CD14-positive monocyte (primary cell): ENCODE measurements around the gene LETMD1. TPM values are rescaled to one million over a fixed set of nuclear protein-coding genes. Genes with fewer than 3 reads are reported as not detected.
A peak's percentile ranks its signal among the peaks of the same experiment; 100 is the strongest.

Source experiments
- DNase-seq, 3 donors: peaks; one replicate each; pipeline ENCODE4 v3.0.0-alpha.2; 2011 to 2022
- H2AFZ ChIP-seq: 2 replicates; pipeline ENCODE4 v1.6.0; 2012; ENCODE audit warnings: mild to moderate bottlenecking, low read depth, low read length, inconsistent platforms; ENCODE audit not compliant: insufficient read depth, poor library complexity, severe bottlenecking
- H3K27ac ChIP-seq, 2 donors: 1 replicate in 1 of 2; 2 replicates in 1 of 2; pipeline ENCODE4 v1.5.1; 2012 to 2013; ENCODE audit warnings: low read length in 2 of 2, control low read depth in 1 of 2, inconsistent platforms in 1 of 2, low read depth in 1 of 2, mild to moderate bottlenecking in 1 of 2
- H3K27me3 ChIP-seq, 2 donors: one replicate each; pipeline versions ENCODE4 v1.6.0 to v1.6.1; 2011 to 2013; ENCODE audit warnings: low read length in 2 of 2; ENCODE audit not compliant: control insufficient read depth in 2 of 2, insufficient read depth in 2 of 2
- H3K36me3 ChIP-seq, 2 donors: replicated peaks in 1 of 2; 1 replicate in 1 of 2; 2 replicates in 1 of 2; pipeline versions ENCODE4 v1.5.1 to v1.6.1; 2012 to 2013; ENCODE audit warnings: low read length in 2 of 2, control low read depth in 1 of 2, inconsistent platforms in 1 of 2, mild to moderate bottlenecking in 1 of 2; ENCODE audit not compliant: insufficient read depth in 2 of 2, control insufficient read depth in 1 of 2
- H3K4me1 ChIP-seq, 2 donors: 1 replicate in 1 of 2; 2 replicates in 1 of 2; pipeline versions ENCODE4 v1.5.1 to v1.6.1; 2012 to 2013; ENCODE audit warnings: low read length in 2 of 2, control low read depth in 1 of 2, inconsistent platforms in 1 of 2, mild to moderate bottlenecking in 1 of 2, moderate library complexity in 1 of 2; ENCODE audit not compliant: insufficient read depth in 2 of 2, control insufficient read depth in 1 of 2
- H3K4me2 ChIP-seq: replicated peaks from 2 replicates; pipeline ENCODE3; 2012; ENCODE audit warnings: low read length, moderate library complexity, mild to moderate bottlenecking; ENCODE audit not compliant: poor library complexity, severe bottlenecking; ENCODE audit errors: extremely low read depth
- H3K4me3 ChIP-seq, 3 experiments: fragments of 200-600 bp in 1 of 3; sonication (generic) in 1 of 3; replicated peaks in 1 of 3; 1 replicate in 2 of 3; 2 replicates in 1 of 3; pipeline ENCODE4 v1.5.1; 2011 to 2013; ENCODE audit warnings: low read length in 3 of 3, mild to moderate bottlenecking in 3 of 3, control low read depth in 2 of 3, low read depth in 2 of 3, inconsistent platforms in 1 of 3, moderate library complexity in 1 of 3
- H3K79me2 ChIP-seq: 2 replicates; pipeline ENCODE4 v1.6.0; 2012; ENCODE audit warnings: mild to moderate bottlenecking, control low read depth, inconsistent platforms, low read length, moderate library complexity; ENCODE audit not compliant: insufficient read depth
- H3K9ac ChIP-seq: 2 replicates; pipeline ENCODE4 v1.6.0; 2017; ENCODE audit warnings: low read length, mild to moderate bottlenecking; ENCODE audit not compliant: insufficient read depth, poor library complexity, severe bottlenecking
- H3K9me3 ChIP-seq, 2 donors: replicated peaks in 1 of 2; 1 replicate in 1 of 2; 2 replicates in 1 of 2; pipeline versions ENCODE4 v1.5.1 to v1.6.1; 2012 to 2013; ENCODE audit warnings: low read length in 2 of 2, control low read depth in 1 of 2; ENCODE audit not compliant: control insufficient read depth in 1 of 2, insufficient read depth in 1 of 2
- H4K20me1 ChIP-seq: 2 replicates; pipeline ENCODE4 v1.6.0; 2012; ENCODE audit warnings: mild to moderate bottlenecking, low read length, control low read depth, moderate library complexity; ENCODE audit not compliant: insufficient read depth
- H3K27ac Mint-ChIP-seq, 7 donors: one replicate each; pipeline ENCODE4 v1.8.0; 2020; ENCODE audit warnings: mild to moderate bottlenecking in 7 of 7, mixed read lengths in 7 of 7, moderate library complexity in 6 of 7, inconsistent platforms in 2 of 7
- H3K27me3 Mint-ChIP-seq, 3 donors: one replicate each; pipeline ENCODE4 v1.8.0; 2021 to 2022; ENCODE audit warnings: low read depth in 3 of 3, mild to moderate bottlenecking in 3 of 3, mixed read lengths in 3 of 3, moderate library complexity in 3 of 3, inconsistent platforms in 1 of 3
- H3K36me3 Mint-ChIP-seq, 2 donors: one replicate each; pipeline ENCODE4 v1.8.0; 2020; ENCODE audit warnings: mixed read lengths in 2 of 2, inconsistent platforms in 1 of 2, mild to moderate bottlenecking in 1 of 2
- H3K4me1 Mint-ChIP-seq: one replicate; pipeline ENCODE4 v1.8.0; 2020; ENCODE audit warnings: mild to moderate bottlenecking, mixed read lengths
- H3K4me3 Mint-ChIP-seq, 2 donors: one replicate each; pipeline ENCODE4 v1.8.0; 2020; ENCODE audit warnings: mild to moderate bottlenecking in 2 of 2, mixed read lengths in 2 of 2, moderate library complexity in 1 of 2
- H3K9me3 Mint-ChIP-seq, 7 donors: one replicate each; pipeline ENCODE4 v1.8.0; 2020 to 2022; ENCODE audit warnings: mixed read lengths in 7 of 7, mild to moderate bottlenecking in 6 of 7, moderate library complexity in 6 of 7, inconsistent platforms in 2 of 7
- WGBS: methylation state at CpG from one replicate; pipeline ENCODE4 v1.1.5; 2013; ENCODE audit warnings: missing lambda C conversion rate; ENCODE audit not compliant: insufficient coverage; 5-methylcytosine and 5-hydroxymethylcytosine counted together
- intact Hi-C, 2 donors: fragments of 100-400 bp; cut with micrococcal nuclease; formaldehyde crosslinking; loops; one replicate each; pipeline versions ENCODE4 v1.15.0 to v1.15.1; 2023
- polyA plus RNA-seq, 3 donors: library from polyadenylated mRNA; depleted of rRNA in 1 of 3; unstranded in 2 of 3; stranded (reverse) in 1 of 3; fragments of 300-500 nt in 2 of 3; fragments of >200 nt in 1 of 3; fragmentation: Illumina TruSeq in 2 of 3; gene quantifications; 1 replicate in 2 of 3; 2 replicates in 1 of 3; pipeline ENCODE4 v1.2.3, GENCODE V29; 2012 to 2021
- TF ChIP-seq, protein P1 (sequence below): fragments of 200-600 bp; IDR thresholded peaks from one replicate; pipeline ENCODE4 v1.8.0; 2022; ENCODE audit warnings: antibody characterized with exemption, mild to moderate bottlenecking

Gene LETMD1
- polyA plus RNA-seq, 3 donors = 13.2 to 95.6 (median 16.8) TPM

DNA sequence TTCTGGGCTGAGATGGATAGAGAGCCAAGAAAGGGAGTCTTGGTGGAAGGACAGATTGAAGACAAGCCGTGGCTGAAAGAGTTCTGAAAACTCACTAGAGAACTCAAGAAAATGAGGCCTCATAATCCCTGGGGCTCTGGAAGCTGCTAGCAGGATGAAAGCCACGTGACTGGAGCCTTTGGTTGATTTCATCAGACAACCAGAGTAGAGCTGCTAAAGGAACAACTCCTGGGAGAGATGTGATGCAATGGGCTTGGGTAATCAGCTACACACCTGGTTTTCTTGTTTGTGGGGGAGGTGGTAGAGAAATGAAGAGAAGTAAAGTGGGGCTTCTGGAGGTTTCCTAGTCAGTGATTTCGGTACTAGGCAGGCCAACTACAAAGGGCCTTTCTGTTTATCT, 21.9 kb downstream of the LETMD1 start:
- WGBS = 44% methylated on average over 2 of the region's 3 CpGs
- Histone ChIP-seq H3K27me3 (no peaks in the 10 kb centered on the region), H3K27ac (no peak overlapping the region), H3K9me3 (no peaks in the 10 kb centered on the region), H3K4me1 (no peaks in the 10 kb centered on the region), H3K4me2 (no peak overlapping the region), H4K20me1 (no peaks in the 10 kb centered on the region), H3K9ac (no peak overlapping the region), H3K4me3 (no peak overlapping the region), H2AFZ (no peak overlapping the region), H3K79me2 (no peaks in the 10 kb centered on the region), H3K36me3 (peaks cover 50 to 80% of the 10 kb centered on the region in 2 donors)
- intact Hi-C loops = no loop called here
- Mint-ChIP-seq H3K36me3 (peaks cover 64 to 78% of the 10 kb centered on the region in 2 donors), H3K27ac (peak overlapping the region in 1 of 7 donors; percentile 49), H3K27me3 (peaks cover 0 to 2% (median 0%) of the 10 kb centered on the region in 3 donors), H3K4me1 (peaks cover 5% of the 10 kb centered on the region), H3K9me3 (no peaks in the 10 kb centered on the region), H3K4me3 (no peak overlapping the region)
- TF ChIP-seq, protein P1, sequence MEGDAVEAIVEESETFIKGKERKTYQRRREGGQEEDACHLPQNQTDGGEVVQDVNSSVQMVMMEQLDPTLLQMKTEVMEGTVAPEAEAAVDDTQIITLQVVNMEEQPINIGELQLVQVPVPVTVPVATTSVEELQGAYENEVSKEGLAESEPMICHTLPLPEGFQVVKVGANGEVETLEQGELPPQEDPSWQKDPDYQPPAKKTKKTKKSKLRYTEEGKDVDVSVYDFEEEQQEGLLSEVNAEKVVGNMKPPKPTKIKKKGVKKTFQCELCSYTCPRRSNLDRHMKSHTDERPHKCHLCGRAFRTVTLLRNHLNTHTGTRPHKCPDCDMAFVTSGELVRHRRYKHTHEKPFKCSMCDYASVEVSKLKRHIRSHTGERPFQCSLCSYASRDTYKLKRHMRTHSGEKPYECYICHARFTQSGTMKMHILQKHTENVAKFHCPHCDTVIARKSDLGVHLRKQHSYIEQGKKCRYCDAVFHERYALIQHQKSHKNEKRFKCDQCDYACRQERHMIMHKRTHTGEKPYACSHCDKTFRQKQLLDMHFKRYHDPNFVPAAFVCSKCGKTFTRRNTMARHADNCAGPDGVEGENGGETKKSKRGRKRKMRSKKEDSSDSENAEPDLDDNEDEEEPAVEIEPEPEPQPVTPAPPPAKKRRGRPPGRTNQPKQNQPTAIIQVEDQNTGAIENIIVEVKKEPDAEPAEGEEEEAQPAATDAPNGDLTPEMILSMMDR = no peak
- no peak for DNase-seq

DNA sequence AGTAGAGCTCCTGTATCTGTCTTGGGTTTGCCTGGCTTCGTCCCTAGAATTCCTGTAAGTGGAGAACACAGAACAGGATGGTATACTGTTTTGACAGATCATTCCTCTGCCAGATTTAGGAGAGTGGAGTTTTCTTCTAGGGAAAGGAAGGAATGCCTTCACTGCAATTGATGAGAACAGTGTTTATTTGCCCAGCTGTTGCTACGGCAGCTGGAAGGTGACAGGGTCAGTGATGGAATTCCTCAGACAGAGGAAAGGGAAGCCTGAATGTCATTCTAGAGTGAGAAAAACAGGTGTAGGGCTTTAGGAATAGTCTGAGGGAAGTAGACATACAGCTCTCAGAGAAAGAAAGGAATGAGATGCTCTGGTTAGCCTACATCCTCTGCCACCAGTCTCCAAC, 23.5 kb downstream of the LETMD1 start:
- intact Hi-C loops = no loop called here
- no peaks in the 10 kb centered on the region for H3K79me2 ChIP-seq
- H3K9ac ChIP-seq = no peak overlapping the region
- Mint-ChIP-seq H3K36me3 (peaks cover 60 to 72% of the 10 kb centered on the region in 2 donors), H3K27me3 (peaks cover 0 to 2% (median 0%) of the 10 kb centered on the region in 3 donors), H3K4me3 (no peak overlapping the region), H3K4me1 (peaks cover 5% of the 10 kb centered on the region), H3K9me3 (no peaks in the 10 kb centered on the region), H3K27ac (no peak overlapping the region)
- DNase-seq = no peak
- TF ChIP-seq, protein P1 = no peak
- peaks cover 13% of the 10 kb centered on the region for H4K20me1 ChIP-seq
- no peak overlapping the region for H2AFZ ChIP-seq
- WGBS = 94% methylated on average over 2 of the region's 2 CpGs
- no peaks in the 10 kb centered on the region for H3K27me3 ChIP-seq
- H3K36me3 ChIP-seq = peaks cover 39 to 78% of the 10 kb centered on the region in 2 donors
- H3K27ac ChIP-seq = no peak overlapping the region
- no peaks in the 10 kb centered on the region for H3K9me3 ChIP-seq
- H3K4me3 ChIP-seq = no peak overlapping the region
- H3K4me1 ChIP-seq = no peaks in the 10 kb centered on the region
- no peak overlapping the region for H3K4me2 ChIP-seq
